ENCODE measurements around the gene PLA2G2C.

- TF ChIP-seq, protein P1, sequence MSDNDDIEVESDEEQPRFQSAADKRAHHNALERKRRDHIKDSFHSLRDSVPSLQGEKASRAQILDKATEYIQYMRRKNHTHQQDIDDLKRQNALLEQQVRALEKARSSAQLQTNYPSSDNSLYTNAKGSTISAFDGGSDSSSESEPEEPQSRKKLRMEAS (IDR thresholded peaks at IDR 0.05) = no peak
- TF ChIP-seq HOXA9 (CRISPR knock-in tag; IDR thresholded peaks at IDR 0.05; ENCODE audit: borderline replicate concordance) = no peak
- TF ChIP-seq, protein P2, sequence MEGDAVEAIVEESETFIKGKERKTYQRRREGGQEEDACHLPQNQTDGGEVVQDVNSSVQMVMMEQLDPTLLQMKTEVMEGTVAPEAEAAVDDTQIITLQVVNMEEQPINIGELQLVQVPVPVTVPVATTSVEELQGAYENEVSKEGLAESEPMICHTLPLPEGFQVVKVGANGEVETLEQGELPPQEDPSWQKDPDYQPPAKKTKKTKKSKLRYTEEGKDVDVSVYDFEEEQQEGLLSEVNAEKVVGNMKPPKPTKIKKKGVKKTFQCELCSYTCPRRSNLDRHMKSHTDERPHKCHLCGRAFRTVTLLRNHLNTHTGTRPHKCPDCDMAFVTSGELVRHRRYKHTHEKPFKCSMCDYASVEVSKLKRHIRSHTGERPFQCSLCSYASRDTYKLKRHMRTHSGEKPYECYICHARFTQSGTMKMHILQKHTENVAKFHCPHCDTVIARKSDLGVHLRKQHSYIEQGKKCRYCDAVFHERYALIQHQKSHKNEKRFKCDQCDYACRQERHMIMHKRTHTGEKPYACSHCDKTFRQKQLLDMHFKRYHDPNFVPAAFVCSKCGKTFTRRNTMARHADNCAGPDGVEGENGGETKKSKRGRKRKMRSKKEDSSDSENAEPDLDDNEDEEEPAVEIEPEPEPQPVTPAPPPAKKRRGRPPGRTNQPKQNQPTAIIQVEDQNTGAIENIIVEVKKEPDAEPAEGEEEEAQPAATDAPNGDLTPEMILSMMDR (CRISPR knock-in tag; IDR thresholded peaks at IDR 0.05) = no peak
- TF ChIP-seq HES4 (CRISPR knock-in tag; IDR thresholded peaks at IDR 0.05; ENCODE audit: borderline replicate concordance) = no peak
- TF ChIP-seq ZNF530 (CRISPR knock-in tag; IDR thresholded peaks at IDR 0.05; ENCODE audit: low read depth) = no peak
- TF ChIP-seq ZNF12 (CRISPR knock-in tag; IDR thresholded peaks at IDR 0.05) = no peak
- TF ChIP-seq NONO (IDR thresholded peaks at IDR 0.05) = no peak
- no peak for TF ChIP-seq NONO (CRISPR knock-in tag; conservative IDR thresholded peaks at IDR 0.05)
Observed at GRCh38 chr1:20154301-20154831, 32.0 kb downstream of the PLA2G2C start.

Data from HepG2 (cell line).